ENCODE data around the gene RET.
"Not testable (repeated sequence)": the region's sequence is repeated elsewhere in the genome, so short reads cannot be mapped to it uniquely, and the experiment has no call there.

Gene RET

DNA sequence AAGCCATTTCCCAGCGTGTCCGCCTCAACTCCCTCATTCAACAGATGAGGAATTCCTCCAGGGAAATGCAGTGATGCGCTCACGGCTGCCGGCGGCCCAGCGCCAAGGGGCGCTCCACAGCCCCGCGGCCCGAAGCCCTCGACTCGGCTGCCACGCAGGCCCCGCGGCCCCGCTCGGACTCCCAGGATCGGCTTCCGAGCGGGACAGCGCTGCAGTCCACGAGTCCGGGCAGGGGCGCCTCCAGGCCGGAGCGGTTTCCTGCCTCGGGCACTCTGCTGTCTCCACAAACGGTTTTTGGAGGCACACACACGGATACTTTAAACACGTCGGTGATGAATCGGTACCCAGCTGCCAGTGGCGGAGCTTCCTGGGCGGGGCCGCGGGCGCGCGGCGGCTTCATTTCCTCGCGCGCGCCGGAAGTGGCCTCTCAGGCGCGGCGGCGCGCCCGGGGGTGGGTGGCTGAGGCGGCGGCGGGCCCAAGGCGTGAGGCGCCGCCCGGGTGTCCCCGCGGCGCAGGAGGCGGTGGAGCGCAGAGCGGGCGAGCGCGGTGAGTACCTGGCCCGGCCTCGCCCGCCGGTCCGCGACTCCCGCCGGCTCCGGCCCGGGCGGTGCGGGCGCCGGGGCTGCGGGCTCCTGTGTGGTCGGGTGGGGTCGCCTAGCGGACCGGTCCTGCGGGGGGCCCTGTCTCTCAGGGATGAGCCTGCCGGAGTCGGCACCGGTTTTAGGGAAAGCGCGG is 61.3 kb downstream of the RET start, which contains the start of gene CSGALNACT2:
CSGALNACT2 (plus strand) TSS at position 425 of the 736 bp plus-strand sequence. CDS start 16,705 bp downstream, outside the sequence.
- peak; percentile 91 for DNase-seq

DNA sequence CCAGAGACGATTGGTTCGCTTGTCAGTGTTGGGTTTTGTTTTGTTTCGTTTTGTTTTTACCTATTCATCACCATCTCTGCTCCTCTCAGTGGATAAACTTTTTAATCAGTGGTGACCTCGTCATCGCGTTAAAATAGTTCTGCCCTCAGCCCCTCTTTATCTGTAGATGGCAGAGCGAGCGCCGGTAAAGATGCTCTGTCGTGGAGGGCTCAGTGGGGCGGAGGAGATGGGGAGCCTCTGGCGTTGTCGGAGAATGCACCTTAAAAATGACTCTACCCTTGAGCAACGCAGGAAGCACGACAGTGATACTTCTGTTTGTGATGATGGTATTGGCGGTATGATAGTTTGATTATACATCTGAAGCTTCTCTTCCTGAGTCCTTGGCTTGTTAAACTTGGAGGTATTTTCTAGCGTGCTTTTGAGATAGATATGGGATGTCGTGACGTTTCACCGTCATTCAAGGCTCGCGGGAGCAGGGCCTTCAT is 61.9 kb downstream of the RET start:
- DNase-seq: peak; percentile 67

DNA sequence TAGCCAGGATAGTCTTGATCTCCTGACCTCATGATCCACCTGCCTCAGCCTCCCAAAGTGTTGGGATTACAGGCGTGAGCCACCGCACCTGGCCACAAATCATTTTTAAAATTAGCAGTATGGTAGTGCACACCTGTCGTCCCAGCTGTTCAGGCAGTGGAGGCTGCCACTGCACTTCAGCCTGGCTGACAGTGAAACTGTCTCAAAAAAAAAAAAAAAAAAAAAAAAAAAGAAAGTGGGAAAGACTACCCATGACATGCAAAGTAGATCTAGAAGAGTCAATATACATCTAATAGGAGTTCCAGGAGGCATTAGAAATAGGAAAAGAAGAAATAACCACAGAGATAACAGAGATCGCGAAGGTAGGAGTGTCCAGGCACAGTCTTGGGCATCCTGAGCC is 64.6 kb downstream of the RET start:
- no peak for DNase-seq

DNA sequence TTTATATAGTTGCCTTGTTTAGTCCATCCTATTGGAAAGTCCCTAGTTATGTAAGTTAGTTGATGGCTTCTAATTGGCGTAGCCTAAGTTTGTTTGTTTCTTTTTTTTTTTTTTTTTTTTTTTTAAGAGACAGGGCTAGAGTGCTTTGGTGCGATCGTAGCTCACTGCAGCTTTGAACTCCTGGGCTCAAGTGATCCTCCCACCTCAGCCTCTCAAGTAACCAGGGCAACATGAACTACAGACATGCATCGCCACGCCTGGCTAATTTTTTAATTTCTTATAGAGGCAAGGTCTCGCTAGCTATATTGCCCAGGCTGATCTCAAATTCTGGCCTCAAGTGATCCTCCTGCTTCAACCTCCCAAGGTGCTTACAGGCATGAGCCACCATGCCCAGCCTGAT is 68.4 kb downstream of the RET start:
- no peak for DNase-seq

DNA sequence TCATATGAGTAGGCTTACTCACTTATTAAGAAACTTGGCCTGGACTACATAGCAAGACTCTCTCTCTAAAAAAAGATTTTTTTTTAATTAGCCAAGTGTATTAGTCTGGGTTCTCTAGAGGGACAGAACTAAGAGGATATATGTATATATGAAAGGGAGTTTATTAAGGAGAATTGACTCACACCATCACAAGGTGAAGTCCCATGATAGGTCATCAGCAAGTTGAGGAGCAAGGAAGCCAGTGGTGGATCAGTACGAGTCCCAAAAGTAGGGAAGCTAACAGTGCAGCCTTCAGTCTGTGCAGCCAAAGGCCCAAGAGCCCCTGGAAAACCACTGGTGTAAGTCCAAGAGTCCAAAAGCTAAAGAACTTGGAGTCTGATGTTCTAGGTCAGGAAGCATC is 69.1 kb downstream of the RET start:
- not testable (repeated sequence) for DNase-seq

DNA sequence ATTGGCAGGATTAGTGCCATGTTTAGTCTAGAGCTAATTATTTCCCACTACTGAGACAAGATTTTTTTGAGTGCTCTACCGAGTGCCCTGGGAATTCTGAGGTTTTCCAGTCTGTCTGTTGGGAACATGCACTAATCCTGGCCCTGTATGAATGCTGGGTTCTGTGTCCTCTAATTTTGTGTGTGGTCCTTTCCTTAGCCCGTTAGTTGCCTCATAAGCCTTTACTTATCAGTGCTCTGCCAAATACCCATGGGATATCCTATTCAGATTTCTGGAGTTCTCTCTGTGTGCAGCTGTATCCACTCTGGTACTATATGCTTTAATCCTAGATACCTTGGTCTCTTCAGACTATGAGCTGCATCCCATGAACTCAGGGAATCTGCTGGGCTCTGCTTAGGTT is 74.5 kb downstream of the RET start:
- DNase-seq: no peak

DNA sequence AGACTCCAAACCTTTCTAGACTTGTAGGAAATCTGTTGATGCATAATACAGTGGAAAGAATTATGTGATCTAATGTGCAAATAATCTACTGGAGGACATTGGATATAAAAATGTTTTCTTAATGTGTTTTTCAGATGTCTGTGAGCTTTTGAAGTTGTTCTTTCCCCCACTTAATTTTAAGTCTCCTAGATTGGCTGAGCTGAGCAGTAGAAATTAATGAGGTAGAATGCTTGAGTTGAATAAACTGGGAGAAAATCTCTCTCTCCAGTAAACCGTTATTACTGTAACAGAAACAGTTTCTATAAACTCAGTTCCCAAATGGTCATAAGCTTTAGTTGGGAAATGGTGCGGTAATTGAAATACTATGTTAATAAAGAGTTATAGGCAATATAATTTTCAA is 77.0 kb downstream of the RET start:
- no peak for DNase-seq

DNA sequence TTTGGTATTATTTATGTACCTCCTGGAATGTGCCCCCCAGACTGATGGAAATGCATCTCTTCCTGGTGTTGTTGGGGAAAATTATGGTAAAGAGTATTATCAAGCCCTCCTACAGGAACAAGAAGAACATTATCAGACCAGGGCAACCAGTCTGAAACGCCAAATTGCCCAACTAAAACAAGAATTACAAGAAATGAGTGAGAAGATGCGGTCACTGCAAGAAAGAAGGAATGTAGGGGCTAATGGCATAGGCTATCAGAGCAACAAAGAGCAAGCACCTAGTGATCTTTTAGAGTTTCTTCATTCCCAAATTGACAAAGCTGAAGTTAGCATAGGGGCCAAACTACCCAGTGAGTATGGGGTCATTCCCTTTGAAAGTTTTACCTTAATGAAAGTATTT is 78.4 kb downstream of the RET start:
- no peak for DNase-seq

DNA sequence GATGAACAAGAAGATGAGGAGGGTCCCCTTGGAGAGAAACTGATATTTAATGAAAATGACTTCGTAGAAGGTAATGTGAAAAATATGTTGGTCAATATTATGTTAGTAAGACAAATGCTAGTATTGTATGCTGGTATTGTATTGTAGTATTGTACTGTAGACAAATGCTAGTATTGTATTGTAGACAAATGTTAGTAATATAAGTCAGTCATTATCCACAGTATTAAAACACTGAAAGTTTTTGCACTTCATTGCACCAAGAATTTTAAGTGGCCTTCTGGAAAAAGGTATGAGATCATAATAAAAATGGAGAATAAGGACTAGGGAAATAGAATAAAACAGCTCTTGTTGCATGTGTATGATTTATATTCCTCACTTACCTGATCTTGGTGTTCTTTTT is 78.9 kb downstream of the RET start:
- DNase-seq: no peak

DNA sequence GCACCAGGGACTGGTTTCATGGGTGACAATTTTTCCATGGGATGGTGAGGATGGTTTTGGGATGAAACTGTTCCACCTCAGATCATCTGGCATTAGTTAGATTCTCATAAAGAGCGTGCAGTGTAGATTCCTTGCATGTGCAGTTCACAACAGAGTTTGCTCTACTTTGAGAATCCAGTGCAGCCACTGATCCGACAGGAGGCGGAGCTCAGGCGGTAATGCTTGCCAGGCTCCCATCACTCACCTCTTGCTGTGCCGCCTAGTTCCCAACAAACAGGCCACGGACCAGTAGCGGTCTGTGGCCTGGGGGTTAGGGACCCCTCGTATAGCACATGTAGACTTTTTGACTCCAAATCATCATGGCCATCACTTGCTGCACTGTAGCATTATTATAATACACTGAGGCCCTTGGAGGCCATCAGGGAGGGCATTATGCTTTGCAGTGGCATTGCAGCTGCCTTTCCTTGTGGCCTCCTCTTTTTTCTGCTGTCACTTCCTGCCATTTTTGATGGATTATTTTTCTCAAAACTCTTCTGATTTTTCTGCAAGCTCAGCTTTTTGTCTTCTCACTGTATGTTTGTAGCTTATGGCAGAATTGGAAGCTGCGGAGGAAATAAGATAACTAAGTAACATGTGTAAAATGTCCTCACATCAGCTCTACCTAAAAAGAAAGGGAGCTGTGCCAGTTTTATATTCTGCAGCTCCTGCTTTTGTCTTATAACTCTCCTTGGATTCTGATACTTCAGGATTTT is 79.9 kb downstream of the RET start:
- no peak for DNase-seq

DNA sequence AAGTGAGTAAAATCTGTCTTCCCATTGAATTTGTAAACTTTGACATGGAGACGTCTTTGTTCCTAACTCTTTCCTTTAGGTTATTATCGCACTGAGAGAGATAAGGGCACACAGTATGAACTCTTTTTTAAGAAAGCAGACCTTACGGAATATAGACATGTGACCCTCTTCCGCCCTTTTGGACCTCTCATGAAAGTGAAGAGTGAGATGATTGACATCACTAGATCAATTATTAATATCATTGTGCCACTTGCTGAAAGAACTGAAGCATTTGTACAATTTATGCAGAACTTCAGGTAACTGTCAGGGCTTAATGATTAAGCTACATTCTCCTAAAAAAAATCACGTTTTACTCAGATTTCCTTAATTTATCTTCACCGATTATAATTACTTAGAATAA is 81.8 kb downstream of the RET start:
- DNase-seq: no peak

DNA sequence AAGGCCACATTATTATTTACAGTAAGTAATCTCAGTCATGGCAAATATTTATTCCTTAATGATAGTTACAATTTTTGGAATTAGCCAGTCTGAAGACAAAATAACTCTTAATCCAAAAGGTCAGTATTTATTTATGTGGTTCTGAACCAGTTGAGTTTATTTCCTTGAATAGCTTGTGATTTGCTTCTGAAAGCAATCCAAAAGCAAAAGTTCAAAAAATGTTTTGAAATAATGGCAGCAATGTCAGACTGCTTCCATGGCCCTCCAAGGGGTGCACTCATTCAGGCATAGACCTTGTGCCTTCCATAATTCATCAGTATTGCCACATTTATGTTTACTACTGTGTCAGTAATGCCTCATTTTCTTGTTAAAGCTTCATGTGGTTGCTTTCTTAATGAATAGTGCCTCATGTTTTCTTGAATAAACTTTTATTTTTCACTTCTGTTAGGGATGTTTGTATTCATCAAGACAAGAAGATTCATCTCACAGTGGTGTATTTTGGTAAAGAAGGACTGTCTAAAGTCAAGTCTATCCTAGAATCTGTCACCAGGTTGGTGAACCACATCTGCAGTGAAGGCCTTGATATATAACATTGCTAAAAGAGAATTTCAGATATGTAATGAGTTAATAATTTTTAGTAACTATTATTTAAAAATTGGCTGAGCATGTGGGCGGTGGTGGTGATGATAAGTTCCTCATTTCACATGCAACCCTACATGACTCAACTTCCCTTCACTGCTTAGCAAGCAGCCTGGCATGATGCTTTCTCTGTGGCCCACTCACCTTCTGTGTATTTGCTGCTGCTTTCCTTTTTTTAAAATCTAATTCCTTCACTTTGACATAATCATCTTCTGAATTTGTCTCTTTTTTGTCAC is 83.4 kb downstream of the RET start:
- no peak for DNase-seq

DNA sequence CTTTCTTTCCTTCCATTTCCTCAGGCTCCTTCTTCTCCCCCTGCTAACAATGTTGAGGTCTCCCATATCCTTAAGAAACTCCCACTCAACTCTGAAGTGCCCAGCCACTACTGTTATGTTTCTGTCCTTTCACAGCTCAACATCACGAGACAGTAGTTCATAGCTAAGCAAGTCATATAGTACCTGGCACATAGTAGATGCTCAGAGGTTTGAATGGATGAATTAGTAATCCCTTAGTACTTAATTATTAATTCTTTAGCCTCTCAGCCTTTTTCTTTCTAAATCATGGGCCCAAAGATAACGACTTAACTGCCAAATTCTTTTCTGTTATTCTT is 84.0 kb downstream of the RET start:
- DNase-seq: no peak

DNA sequence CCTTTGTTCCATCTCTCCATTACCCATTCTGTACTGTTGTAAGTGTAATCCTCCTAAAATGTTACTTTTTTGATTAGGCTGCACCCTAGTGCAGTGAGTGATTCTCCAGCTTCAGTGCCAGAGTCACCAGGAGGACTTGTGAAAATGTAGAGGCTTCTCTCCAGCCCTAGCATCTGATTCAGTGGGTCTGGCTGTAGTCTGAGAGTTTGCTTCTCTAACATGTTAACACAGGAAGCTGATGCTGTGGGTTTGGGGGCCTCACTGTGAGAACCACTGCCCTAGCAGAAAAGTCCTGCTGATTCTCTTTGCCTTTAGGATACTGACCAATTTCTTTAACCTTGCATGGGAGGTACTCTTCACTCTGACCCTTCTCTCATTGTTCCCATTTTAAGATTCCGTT is 85.7 kb downstream of the RET start:
- DNase-seq: no peak

DNA sequence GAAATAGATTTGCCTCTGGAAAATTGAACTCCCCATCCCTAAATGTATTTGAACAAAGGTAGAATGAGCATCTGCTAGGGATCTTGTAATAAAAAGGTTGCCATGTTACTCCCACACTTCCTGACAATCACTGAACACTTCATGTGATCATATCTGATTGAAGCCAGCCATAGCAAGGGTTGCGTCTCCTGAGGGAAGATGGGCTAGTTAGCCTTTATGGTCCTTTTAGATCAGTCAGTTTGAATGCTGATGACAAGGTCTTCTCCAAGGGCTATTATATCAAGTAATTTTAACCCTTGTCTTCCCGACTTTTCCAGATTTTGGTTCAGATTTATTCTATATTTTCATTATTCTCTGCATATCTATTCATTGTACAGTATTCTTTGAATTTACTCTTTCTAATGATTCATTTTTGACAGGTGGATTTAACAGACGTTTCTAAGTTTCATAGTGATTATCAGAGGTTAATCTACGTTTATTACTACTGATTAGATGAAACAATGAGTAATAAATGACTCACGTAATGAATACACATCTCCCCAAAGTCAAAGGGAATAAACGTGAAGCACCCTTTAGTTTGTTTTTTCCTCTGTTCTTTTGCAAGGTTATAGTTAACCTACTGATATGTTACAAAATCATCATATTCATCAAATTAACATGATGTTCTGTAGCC is 89.5 kb downstream of the RET start:
- DNase-seq: no peak

DNA sequence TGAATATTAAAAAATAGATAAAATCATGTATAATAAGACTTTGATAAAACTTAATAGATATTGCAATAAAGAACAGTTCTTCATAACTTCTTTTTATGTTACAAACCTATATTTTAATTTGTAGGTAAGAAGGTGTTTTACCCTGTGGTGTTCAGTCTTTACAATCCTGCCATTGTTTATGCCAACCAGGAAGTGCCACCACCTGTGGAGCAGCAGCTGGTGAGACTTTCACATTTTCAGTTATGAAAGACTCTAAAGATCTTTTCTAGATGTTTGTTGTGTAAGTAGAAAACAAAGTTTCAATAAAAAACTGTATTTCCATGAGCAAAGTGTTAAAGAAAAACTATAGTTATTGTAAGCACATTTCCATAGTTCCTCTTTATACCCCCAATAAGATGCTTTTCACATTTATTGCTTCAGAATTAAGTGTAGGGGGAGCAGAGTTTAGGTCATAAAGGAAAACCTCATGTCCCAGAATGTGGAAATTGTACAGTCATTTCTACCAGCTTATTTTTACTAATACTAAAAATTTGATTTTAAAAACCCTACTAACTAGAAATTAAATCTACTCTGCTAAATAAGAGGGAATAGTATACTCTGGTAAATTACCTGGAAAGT is 90.1 kb downstream of the RET start:
- no peak for DNase-seq

DNA sequence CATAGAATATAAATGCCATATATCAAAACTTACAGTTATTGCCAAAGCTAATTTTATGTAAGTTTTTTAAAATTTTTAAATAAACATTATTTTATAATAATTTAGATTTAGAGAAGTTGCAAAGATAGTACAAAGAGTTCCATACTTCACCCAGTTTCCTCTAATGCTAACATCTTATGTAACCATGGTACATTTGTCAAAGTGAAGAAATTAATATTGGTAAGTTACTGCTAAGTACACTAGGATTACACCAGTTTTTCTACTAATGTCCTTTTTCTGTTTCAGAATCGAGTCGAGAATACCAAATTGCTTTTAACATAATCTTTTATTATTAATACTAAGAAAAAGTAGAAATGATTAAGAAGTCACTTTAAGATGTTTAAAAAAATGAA is 90.6 kb downstream of the RET start:
- no peak for DNase-seq

DNA sequence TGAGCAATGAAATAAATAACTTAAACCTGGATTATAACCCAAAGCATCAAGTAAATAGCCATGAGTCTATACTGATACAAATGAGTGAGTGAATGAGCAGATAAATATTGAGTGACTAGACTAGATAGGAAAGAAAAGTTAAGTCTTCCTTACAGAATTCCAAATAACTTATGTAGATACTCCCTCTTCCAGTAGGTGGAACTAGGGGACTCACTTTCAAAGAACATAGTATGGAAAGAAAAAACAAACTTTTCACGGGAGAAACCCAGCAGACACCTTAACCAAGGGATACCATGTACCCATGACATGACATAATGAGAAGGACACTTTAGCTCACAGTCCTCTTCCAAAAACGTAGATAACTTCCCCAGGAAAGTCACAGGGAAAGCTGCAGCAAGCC is 93.6 kb downstream of the RET start:
- DNase-seq: no peak

DNA sequence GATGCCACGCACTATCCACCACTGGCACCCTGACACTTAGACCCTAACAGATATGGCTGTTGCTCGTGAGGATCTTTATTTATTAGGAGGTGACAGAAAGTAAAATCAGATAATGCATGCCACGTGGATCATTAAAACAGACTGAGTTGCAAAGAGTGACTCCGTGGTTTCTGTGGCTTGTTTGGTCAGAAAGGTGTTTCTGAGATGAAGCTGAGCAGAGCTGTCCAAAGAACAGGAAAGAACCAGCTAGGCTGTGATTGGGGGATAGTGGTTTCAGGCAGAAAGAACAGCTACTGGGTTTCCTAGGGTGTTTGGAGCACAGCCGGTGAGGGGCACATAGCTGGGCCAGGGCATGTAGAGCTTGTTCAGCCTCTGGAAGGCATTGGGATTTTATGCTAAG is 95.8 kb downstream of the RET start:
- no peak for DNase-seq

DNA sequence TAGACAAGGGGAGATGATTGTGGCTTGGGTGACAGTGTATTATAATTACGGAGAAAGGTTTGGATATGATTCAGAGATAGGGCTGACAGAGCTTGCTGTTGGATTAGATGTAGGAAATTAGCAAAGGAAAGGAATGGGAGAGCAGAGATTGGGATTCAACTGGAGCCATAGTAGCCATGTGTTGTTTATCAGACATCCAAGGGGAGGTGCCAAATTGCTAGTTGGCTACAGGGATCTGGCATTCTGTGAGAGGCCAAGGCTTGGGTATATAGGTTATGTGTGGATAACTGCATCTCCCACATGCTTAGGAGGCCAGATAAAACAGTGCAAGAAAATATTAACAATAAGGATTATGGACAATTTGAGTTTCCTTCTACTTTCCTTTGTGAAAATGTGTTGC is 96.3 kb downstream of the RET start:
- DNase-seq: no peak

DNA sequence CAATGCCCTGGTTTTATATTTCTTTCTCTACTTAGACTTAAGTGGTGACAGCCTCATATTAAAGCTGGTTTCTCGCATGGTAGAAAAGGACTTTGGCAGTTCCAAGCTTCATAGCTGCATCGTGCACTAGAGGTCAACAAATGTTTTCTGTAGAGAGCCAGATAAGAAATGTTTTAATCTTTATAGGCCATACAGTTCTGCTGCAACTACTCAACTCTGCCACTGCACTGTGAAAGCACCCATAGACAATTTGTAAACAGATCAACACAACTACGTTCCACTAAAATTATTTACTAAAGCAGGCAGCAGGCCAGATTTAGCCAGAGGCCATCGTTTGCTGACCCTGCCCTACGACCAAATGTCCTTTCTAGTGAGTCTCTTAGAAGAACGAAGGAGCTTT is 98.1 kb downstream of the RET start:
- no peak for DNase-seq

DNA sequence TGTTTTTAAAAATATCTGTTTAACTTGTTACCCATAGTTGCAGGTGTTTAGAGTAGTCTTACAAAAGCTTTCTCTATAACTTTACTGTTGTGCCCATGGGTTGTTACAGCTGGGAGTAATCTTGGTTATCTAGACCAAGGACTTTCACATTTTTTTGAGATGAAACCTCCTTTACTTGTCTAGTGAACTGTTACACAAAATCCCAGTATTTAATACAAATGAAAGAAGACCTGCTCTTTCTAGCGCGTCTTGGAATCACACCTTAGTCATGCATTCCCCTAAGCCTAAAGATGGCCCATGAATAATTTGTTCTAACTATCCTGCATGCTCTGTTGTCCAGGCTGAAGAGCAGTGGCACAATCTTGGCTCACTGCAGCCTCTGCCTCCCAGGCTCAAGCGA is 99.4 kb downstream of the RET start:
- DNase-seq: no peak

DNA sequence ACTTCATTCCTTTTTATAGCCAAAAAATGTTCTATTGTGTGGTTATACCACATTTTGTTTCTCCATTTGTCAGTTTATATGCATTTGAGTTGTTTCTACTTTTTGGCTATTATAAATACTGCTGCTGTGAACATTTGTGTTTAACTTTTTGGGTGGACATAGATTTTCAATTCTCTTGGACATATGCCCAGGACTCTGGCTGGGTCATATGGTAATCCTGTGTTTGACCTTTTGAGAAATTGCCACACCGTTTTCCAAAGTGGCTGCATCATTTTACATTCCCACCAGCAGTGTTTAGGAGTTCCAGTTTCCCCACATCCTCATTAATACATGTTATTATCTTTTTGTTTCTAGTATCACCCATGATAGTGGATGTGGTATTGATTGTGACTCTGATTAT is 100.7 kb downstream of the RET start:
- DNase-seq: no peak
